Urothelium cell line (cell line): ENCODE measurements around the gene BMP6.
"Not testable (repeated sequence)": the region's sequence is repeated elsewhere in the genome, so short reads cannot be mapped to it uniquely, and the experiment has no call there.

Source experiments
- DNase-seq: peaks from one replicate; pipeline ENCODE4 v3.0.0; 2011; ENCODE audit warnings: low spot score, mixed read lengths
- FAIRE-seq: peaks from 2 replicates; lab custom pipeline; 2011; peaks lifted over from hg19 to GRCh38; lab: Jason Lieb, UNC

Gene BMP6

DNA sequence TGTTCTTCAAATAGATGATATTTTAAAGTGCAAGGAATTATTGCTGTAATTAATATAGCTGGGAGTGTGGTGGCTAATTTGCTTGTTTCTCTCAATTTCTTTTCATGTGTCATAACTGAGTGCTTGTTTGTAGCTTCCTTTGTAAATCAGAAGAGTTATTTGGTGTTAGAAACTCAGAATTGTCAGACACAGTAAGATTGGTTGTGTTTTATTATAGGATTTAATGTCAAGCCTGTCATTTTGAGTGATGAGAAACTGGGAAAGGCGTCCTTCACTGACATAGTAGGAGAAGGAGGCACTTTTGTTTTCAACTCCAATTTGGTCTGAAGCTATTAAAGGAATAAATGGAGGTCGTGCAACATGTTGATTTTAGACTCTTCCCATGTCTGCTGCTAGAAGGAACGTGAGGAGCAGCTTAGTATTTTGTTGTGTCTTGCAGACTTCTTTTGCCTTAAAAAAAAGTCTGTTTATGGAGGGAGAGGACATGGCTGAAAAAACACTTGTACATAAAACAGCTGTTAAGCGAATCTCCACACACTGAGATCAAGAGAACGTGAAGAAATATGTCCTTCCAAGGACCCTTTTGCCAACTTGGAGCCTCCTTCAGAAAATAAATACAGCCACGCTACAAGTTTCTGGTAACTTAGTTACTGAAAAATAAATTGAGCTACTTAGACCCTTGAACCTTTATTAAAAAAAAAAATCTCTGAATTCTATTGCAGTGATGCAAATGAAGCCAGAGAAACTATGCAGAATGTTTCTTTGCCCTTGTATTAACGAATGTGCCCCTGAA lies 59.5 kb downstream of the BMP6 start:
- DNase-seq (no peak), FAIRE-seq (no peak)

DNA sequence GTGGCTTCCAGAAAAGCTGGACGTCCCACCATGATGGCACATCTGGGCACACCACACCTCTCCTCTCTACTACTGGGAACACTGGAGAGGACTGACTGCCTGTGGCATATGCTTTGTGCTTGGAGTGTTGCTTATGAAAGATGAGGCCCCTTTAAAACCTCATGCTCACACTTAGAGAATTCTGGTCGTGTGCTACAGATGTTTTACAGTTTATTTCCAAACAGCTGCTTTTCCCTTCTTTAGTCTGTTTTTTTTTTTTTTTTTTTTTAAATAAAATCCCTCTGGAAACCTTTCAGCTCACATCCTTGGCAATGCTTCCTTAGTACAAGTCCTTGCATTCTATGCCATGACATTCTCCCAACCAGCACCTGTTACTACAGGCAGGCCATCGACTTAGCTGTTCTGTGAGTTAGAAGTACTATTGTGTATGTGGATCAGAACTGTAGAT lies 60.3 kb downstream of the BMP6 start:
- DNase-seq (no peak), FAIRE-seq (no peak)

DNA sequence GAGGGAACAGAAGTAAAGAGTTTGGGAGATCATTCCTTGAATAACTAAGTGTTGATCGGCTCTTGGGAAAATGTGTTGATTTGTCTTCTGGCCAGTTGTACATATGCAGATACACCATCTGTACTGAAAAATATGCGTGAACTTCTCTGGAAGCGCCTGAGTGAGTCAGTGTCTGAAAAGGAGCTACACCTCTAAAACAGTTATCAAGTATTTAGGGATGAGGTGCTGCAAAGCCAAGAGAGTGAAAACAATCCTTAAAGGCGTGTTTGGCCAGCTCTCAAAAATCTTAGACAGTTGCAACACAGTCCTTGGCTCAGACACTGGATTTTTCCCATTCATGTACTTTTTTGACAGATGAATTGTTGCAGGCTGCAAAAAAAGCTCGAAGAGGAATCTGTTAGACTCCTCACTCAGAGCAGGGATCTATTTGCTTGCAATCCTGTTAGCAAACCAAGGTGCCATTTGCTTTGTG lies 61.3 kb downstream of the BMP6 start:
- FAIRE-seq (no peak), DNase-seq (no peak)

- DNase-seq (no peak), FAIRE-seq (no peak)
Observed at GRCh38 chr6:7787731-7788130, 61.8 kb downstream of the BMP6 start.

- FAIRE-seq: no peak
Observed at GRCh38 chr6:7794509-7794908, 68.6 kb downstream of the BMP6 start.

DNA sequence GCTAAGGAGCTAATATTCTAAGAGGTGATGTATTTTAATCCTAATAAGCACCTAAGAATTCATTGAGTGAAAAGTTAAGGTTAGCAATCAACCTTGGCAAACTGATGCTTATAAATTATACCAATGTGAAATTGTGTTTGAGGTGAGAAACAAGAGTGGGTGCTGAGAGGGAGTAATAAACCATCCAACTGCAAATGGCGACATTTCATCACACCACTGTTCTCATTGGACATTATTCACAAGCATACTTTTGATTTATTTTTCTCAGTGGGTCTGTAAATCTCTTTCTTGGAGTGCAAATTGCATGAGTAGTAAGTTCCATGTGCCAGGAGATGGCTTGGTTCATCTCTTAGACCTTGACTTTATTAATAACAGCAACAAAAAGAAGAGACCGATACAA lies 71.5 kb downstream of the BMP6 start:
- FAIRE-seq (no peak), DNase-seq (no peak)

More at GRCh38 chr6:7794509-7794908, 68.6 kb downstream of the BMP6 start:
- DNase-seq: no peak

DNA sequence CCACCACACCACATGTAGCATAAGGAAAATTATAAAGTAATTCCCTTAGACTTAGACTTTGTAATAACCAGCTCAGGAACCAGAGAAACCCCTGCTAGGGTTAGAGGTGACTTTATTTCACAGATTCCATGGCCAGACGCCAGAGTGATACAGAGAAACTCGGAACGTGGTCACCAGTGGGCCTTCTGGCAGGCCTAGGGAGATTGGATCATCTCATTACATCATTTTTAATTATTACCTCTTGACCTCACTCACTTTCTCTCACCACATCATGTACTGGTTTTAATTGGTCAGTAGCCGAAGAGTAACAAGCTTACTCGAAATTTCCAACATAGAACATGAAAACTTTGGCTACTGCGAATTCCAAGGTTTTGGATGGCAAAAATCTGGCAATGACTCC lies 72.9 kb downstream of the BMP6 start:
- no peak for FAIRE-seq
- no peak for DNase-seq

DNA sequence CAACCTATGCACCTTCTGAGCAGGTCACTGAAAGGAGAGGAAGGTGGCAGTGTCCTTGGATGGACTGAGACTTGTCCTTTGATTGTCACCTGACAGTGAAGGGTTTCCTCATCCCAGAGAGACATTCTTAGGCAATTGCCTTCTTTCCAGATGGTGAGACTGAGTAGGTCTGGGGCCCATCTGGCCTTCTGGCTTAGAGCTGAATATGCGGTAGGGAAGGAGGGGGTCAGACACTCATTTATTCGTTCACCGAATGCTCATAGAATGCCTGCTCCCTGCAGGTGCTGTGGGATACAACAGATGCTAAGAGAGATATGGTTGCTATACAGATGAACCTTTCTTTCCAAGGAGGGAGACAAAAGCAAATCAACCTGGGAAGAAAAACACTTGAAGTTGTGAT lies 76.8 kb downstream of the BMP6 start:
- no peak for DNase-seq

DNA sequence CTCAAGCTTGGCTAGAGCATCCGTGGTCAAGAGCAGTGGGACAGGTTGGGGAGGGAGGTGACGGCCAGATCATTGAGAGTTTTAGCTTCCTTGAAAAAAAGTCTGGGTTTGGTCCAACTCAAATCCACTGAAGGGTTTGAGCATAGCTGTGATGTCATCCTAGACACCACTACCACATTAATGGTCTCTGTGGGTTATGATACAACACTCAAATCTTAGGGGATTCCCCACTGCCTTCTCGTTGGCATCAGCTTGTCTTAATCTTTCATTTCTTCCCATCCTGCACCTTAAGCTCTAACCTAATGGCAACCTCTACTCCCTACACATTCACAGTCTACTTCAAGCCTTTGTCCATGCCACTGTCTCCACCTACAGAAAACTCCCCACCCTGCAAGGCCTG lies 77.3 kb downstream of the BMP6 start:
- FAIRE-seq: no peak
- DNase-seq: no peak

More for the DNA sequence above, 76.8 kb downstream of the BMP6 start:
- FAIRE-seq: no peak

DNA sequence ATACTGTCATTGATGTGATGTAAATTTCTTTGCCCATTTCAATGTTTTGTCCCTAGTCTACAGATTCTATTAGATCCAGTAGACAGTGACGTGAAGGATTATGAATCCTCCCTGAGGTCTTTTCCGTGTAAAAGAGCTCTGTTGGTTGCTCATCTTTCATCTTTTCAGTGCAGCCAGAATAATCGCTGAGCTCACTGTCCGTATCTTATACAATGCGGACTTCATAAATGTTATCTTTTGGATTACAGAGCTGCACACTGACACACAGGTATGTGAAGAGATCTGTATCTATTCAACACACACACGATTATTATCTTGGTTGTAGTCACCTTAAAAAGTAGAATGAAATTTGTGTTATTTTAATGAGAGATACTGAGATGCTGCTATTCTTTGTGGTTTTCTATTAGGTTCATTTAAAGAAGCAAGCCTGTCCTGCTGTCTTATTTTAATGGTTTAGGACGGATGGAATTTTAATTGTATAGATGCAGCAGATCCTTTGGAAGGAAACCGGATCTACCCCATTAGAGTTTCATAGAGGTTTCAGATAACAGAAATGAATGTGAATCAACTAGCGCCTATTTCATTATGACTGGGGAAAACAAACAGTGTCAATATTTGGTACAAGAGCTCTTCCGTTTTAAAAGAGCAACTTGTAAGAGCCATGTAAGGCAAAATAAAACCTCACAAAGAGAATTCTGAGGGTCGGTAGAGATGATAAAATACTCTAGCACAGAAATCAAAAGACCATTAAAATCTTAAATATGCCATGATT lies 79.4 kb downstream of the BMP6 start:
- FAIRE-seq (no peak), DNase-seq (no peak)

GRCh38 chr6:7805850-7806214 lies 79.9 kb downstream of the BMP6 start:
- FAIRE-seq (no peak), DNase-seq (no peak)

DNA sequence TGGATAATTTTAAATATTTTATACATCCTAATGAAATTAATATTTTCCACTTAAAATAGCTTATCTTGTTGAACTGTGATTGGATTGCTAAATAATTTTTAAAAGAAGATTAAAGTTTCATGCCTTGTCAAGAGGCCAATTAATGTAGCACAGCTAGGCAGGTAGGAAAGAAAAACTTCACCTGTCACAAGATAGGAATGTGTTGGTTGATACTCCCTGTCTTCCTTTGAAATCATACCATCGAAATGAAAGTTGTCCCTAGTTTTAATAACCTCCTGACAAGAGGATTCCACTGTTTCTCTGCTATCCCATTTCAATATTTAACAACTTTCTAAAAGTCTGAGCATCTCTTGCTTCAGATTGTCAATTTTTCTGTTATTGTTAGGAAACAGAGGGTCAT lies 80.8 kb downstream of the BMP6 start:
- FAIRE-seq (no peak), DNase-seq (no peak)

GRCh38 chr6:7809346-7809745 lies 83.4 kb downstream of the BMP6 start:
- FAIRE-seq (no peak), DNase-seq (no peak)

DNA sequence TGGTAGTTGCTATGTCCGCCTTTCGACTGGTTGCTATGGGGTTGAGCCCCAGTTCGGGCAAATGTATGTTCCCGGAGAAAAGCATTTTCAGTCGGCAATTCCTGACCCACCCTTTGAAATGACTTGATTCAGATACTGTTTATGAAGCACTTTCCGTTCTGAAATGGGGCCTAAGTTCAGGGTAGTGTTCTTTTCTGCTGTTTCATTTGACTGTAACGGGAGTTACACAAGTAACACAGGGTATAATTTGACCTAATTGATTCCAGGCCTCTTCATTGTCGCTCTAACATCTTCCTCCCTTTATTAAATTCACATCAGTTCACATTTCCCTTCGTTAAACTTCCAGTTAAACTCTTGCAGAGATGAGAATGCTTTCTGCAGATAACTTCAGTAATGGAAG lies 85.5 kb downstream of the BMP6 start:
- DNase-seq (no peak), FAIRE-seq (no peak)

- FAIRE-seq (no peak), DNase-seq (no peak)
Observed at GRCh38 chr6:7812623-7813022, 86.7 kb downstream of the BMP6 start.

DNA sequence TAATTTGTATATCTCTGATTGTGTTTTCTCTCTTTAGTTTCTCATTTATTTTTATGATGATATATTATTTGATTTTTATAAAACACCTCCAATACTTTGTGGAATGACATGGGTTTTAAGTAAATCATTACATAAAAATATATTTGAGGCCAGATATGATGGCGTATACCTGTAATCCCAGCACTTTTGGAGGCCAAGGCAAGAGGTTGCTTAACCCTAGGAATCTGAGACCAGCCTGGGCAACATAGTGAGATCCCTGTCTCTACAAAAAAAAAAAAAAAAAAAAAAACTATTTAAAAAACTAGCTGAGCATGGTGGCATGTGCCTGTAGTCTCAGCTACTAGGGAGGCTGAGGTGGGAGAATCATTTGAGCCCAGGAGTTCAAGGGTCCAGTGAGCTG lies 87.3 kb downstream of the BMP6 start:
- DNase-seq: no peak
- FAIRE-seq: no peak

DNA sequence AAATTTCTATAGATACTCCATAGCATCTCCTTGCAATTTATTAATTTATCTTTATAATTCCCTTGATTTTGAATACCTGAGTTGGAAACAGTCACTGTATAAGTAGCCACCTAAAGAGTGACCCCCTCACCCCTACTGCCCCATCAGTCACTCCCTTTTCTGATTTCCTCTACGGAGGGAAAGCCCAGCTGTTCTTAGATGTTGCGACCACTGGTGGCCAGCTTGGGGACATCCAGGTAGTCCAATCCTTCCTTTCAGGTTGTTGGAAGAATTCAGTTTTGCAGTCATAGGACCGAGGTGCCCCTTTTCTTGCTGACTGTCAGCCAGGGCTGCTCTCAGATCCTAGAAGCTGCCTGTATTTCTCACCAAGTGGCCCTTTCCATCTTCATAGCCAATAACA lies 87.8 kb downstream of the BMP6 start:
- FAIRE-seq (no peak), DNase-seq (no peak)

GRCh38 chr6:7815716-7816115 lies 89.8 kb downstream of the BMP6 start:
- no peak for FAIRE-seq

GRCh38 chr6:7817184-7817583 lies 91.3 kb downstream of the BMP6 start:
- not testable (repeated sequence) for FAIRE-seq, DNase-seq

More at GRCh38 chr6:7815716-7816115, 89.8 kb downstream of the BMP6 start:
- DNase-seq: no peak

GRCh38 chr6:7818257-7819214 lies 92.6 kb downstream of the BMP6 start:
- FAIRE-seq: no peak
- no peak for DNase-seq

GRCh38 chr6:7819431-7820015 lies 93.6 kb downstream of the BMP6 start:
- no peak for FAIRE-seq

More at GRCh38 chr6:7819431-7820015, 93.6 kb downstream of the BMP6 start:
- DNase-seq: no peak
